Lower leg skin (tissue), 3 donors: ENCODE data around the gene CALHM2.

Source experiments
- CTCF ChIP-seq, 3 donors: fragments of 450-650 bp; IDR thresholded peaks; one replicate each; pipeline ENCODE4 v1.5.1; 2016; ENCODE audit warnings: antibody characterized with exemption in 3 of 3, mild to moderate bottlenecking in 3 of 3, moderate library complexity in 2 of 3
- POLR2A ChIP-seq, 2 donors: fragments of 450-650 bp; IDR thresholded peaks; one replicate each; pipeline ENCODE4 v1.6.1; 2016 to 2017; ENCODE audit warnings: antibody characterized with exemption in 2 of 2, mild to moderate bottlenecking in 1 of 2, moderate library complexity in 1 of 2

- TF ChIP-seq CTCF (IDR thresholded peaks at IDR 0.05) (no peak), POLR2A (IDR thresholded peaks at IDR 0.05) (no peak)
Measured at GRCh38 chr10:103452506-103453230, 498 bp upstream of the CALHM2 start.
